Superior temporal gyrus (tissue), 1 donor: ENCODE measurements around the gene PDE8A.

Experiments
- DNase-seq: peaks from one replicate; pipeline ENCODE4 v3.0.0-alpha.2; 2016; ENCODE audit errors: extremely low spot score

Gene PDE8A

GRCh38 chr15:85125056-85125661 is 143.5 kb downstream of the PDE8A start:
- DNase-seq, result no peak

- DNase-seq, result no peak
These were observed 147.0 kb downstream of the PDE8A start for GRCh38 chr15:85128621-85129020.

GRCh38 chr15:85129881-85130280 is 148.2 kb downstream of the PDE8A start:
- DNase-seq, result no peak

- DNase-seq, result no peak
These were observed 150.3 kb downstream of the PDE8A start for GRCh38 chr15:85131915-85132314.

GRCh38 chr15:85133709-85134108 is 152.1 kb downstream of the PDE8A start:
- DNase-seq, result no peak

GRCh38 chr15:85137489-85138168 is 156.0 kb downstream of the PDE8A start:
- no peak for DNase-seq

- DNase-seq, result no peak
These were observed 157.7 kb downstream of the PDE8A start for GRCh38 chr15:85139391-85139790.

- DNase-seq, result no peak
These were observed 160.1 kb downstream of the PDE8A start for GRCh38 chr15:85141726-85142125.

- DNase-seq, result no peak
These were observed 160.7 kb downstream of the PDE8A start for GRCh38 chr15:85142312-85142711.

- no peak for DNase-seq
These were observed 167.9 kb downstream of the PDE8A start for GRCh38 chr15:85149465-85150129.

- peak; percentile 63 for DNase-seq
These were observed 168.4 kb downstream of the PDE8A start for GRCh38 chr15:85150130-85150480.

GRCh38 chr15:85151145-85151544 is 169.5 kb downstream of the PDE8A start:
- no peak for DNase-seq

- DNase-seq, result no peak
These were observed 170.2 kb downstream of the PDE8A start for GRCh38 chr15:85151861-85152260.

GRCh38 chr15:85154061-85154460 is 172.4 kb downstream of the PDE8A start:
- DNase-seq, result no peak

GRCh38 chr15:85155360-85155759 is 173.7 kb downstream of the PDE8A start:
- no peak for DNase-seq

GRCh38 chr15:85155857-85156256 is 174.2 kb downstream of the PDE8A start:
- no peak for DNase-seq

GRCh38 chr15:85157344-85157743 is 175.7 kb downstream of the PDE8A start:
- no peak for DNase-seq

GRCh38 chr15:85162237-85162636 is 180.6 kb downstream of the PDE8A start:
- no peak for DNase-seq

- no peak for DNase-seq
These were observed 183.3 kb downstream of the PDE8A start for GRCh38 chr15:85164841-85165466.

GRCh38 chr15:85167568-85167967 is 185.9 kb downstream of the PDE8A start:
- no peak for DNase-seq

- DNase-seq, result no peak
These were observed 187.1 kb downstream of the PDE8A start for GRCh38 chr15:85168642-85169173.

GRCh38 chr15:85171736-85172135 is 190.1 kb downstream of the PDE8A start:
- DNase-seq, result no peak
